ENCODE data around the gene SYT17. TPM values are rescaled to one million over a fixed set of nuclear protein-coding genes. Genes with fewer than 3 reads are reported as not detected.

Gene SYT17
- total RNA-seq, 1 experiment from 2014 or later = 4.2 TPM

DNA sequence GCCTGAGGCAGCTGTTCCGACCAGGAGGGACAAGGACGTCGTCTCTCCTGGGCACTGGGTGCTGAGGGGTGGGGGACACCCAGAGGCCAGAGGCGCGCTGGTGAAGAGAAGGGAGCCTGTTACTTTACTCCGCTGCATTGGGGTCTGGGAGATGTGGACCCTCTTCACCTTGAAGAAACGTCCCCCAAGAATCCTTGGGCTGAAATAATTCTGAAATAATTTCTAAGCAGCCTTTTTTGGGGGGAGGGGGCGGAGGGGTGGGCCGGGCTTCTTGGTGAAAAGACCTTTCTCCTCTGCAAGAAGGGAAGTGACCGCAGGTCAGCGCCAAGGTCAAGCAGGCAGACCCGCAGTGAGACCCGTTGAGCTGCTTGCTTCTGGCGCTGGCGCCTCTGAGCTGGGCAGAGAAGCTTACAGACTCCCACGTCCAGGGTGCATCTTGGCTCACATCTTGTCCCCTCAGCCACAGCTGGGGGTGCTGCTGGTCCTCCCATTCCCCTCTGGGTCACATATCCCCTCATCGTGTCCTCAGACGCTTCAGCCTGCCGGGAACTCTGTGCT, 1.1 kb downstream of the SYT17 start:
- peak overlapping the region; percentile 62 for H3K4me3 Mint-ChIP-seq (ENCODE audit: unreplicated experiment)
- no TSS peak for BruUV-seq (replicated peaks)
- H3K4me1 Mint-ChIP-seq (ENCODE audit: low read depth, unreplicated experiment) = no peaks in the 10 kb centered on the region
- no peaks in the 10 kb centered on the region for H3K36me3 ChIP-seq (ENCODE audit: control insufficient read depth, insufficient read depth, low read length)
- no peaks in the 10 kb centered on the region for H3K9me3 ChIP-seq
- H3K27ac Mint-ChIP-seq (ENCODE audit: unreplicated experiment) = no peak overlapping the region
- no peaks in the 10 kb centered on the region for H3K27me3 ChIP-seq (replicated peaks; ENCODE audit: control insufficient read depth, insufficient read depth, low read length)
- peaks cover 27% of the 10 kb centered on the region for H3K4me1 ChIP-seq
- no peaks in the 10 kb centered on the region for H3K27me3 Mint-ChIP-seq (ENCODE audit: insufficient read depth, unreplicated experiment)
- ChIA-PET POLR2A (no interaction called here), CTCF (interaction anchor here (1.5 kb wide), 1 partner anchor 11 kb away, joined by 4 read pairs; no protein-coding TSS in a partner anchor)
- intact Hi-C loops (cut with micrococcal nuclease; ENCODE audit: unreplicated experiment) = loop anchor here (5.0 kb wide), 1 partner anchor 47 kb away; no protein-coding TSS in a partner anchor
- no peaks in the 10 kb centered on the region for H3K9me3 Mint-ChIP-seq (ENCODE audit: unreplicated experiment)
- no peak for DNase-seq
- TF ChIP-seq, protein P1, sequence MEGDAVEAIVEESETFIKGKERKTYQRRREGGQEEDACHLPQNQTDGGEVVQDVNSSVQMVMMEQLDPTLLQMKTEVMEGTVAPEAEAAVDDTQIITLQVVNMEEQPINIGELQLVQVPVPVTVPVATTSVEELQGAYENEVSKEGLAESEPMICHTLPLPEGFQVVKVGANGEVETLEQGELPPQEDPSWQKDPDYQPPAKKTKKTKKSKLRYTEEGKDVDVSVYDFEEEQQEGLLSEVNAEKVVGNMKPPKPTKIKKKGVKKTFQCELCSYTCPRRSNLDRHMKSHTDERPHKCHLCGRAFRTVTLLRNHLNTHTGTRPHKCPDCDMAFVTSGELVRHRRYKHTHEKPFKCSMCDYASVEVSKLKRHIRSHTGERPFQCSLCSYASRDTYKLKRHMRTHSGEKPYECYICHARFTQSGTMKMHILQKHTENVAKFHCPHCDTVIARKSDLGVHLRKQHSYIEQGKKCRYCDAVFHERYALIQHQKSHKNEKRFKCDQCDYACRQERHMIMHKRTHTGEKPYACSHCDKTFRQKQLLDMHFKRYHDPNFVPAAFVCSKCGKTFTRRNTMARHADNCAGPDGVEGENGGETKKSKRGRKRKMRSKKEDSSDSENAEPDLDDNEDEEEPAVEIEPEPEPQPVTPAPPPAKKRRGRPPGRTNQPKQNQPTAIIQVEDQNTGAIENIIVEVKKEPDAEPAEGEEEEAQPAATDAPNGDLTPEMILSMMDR (IDR thresholded peaks at IDR 0.05; ENCODE audit: insufficient read depth in 1 of 2, low read depth in 1 of 2, low read length in 1 of 2, severe bottlenecking in 1 of 2, unreplicated experiment in 1 of 2) = no peak
- no peaks in the 10 kb centered on the region for H3K36me3 Mint-ChIP-seq (ENCODE audit: insufficient read depth, unreplicated experiment)
- H3K4me3 ChIP-seq (ENCODE audit: low read depth, low read length) = peak overlapping the region; percentile 84

DNA sequence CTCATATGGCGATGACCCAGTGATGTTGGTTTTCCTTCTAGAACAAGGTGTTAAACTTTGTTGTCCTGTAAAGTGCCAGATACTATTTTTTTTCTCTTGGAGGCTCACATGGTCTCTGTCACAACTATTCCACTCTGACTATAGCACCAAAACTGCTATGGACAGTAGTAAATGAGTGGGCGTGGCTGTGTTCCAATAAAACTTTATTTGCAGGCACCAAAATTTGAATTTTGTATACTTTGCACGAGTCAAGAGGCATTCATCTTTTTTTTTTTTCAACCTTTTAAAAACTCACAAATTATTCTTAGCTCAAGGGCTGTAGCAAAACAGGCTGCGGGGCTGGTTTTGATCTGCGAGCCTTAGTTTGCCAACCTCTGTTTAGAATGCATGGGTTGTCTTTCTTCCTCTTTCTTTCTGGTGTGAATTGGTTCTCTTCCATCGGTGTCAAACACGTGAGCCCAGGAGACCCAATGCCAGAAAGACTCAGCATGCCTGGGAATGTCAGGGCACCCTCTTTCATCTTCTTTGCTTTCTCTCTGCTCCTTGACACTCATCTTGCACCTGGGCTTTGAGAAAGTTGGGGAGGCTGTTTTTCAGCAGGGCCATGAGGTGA, 2.1 kb downstream of the SYT17 start:
- Histone ChIP-seq H3K4me1 (peaks cover 18% of the 10 kb centered on the region), H3K4me3 (ENCODE audit: low read depth, low read length) (no peak overlapping the region), H3K9me3 (no peaks in the 10 kb centered on the region), H3K36me3 (ENCODE audit: control insufficient read depth, insufficient read depth, low read length) (no peaks in the 10 kb centered on the region), H3K27me3 (replicated peaks; ENCODE audit: control insufficient read depth, insufficient read depth, low read length) (no peaks in the 10 kb centered on the region)
- no peak for DNase-seq
- ChIA-PET CTCF (no interaction called here), POLR2A (no interaction called here)
- Mint-ChIP-seq H3K9me3 (ENCODE audit: unreplicated experiment) (no peaks in the 10 kb centered on the region), H3K4me1 (ENCODE audit: low read depth, unreplicated experiment) (no peaks in the 10 kb centered on the region), H3K27ac (ENCODE audit: unreplicated experiment) (no peak overlapping the region), H3K4me3 (ENCODE audit: unreplicated experiment) (no peak overlapping the region), H3K36me3 (ENCODE audit: insufficient read depth, unreplicated experiment) (no peaks in the 10 kb centered on the region), H3K27me3 (ENCODE audit: insufficient read depth, unreplicated experiment) (no peaks in the 10 kb centered on the region)
- TF ChIP-seq, protein P1 (IDR thresholded peaks at IDR 0.05; ENCODE audit: insufficient read depth in 1 of 2, low read depth in 1 of 2, low read length in 1 of 2, severe bottlenecking in 1 of 2, unreplicated experiment in 1 of 2) = no peak
- intact Hi-C loops (cut with micrococcal nuclease; ENCODE audit: unreplicated experiment) = no loop called here
- no TSS peak for BruUV-seq (replicated peaks)

DNA sequence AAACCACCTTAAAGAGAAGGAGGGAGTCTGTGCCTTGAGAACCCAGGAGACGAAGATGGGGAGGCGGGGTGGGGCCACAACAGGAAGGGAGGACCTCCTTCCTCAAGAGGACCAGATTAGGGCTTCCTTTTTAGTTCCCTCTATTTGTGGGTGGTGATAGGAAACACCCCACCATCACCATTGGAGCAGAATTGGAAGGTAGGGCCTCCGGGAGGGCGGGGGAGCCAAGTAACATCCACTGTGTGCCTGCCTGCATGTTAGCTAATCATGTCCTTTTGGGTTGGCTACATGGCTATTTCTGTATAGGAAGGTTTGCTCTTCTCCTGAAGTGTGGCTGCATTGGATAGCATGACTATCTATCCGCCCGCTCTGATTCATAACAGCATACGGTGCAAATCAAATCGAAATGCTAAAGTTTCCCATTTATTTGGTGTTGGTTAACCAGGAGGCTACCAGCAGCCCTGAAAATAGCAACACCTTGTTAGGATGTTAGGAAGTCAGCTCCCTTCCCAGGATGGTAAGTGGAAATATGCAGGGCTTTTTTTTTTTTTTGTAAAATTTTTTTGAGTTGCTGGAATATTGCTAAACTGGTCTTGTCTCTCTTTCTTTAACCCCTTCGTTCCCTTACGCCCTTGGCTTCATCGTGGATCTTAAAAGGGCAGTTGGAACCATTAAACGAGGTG, 4.2 kb downstream of the SYT17 start:
- no peak for DNase-seq
- POLR2A ChIA-PET = interaction anchor here (0.6 kb wide), 1 partner anchor 1770 kb away, joined by 5 read pairs; no protein-coding TSS in a partner anchor
- Mint-ChIP-seq H3K9me3 (ENCODE audit: unreplicated experiment) (no peaks in the 10 kb centered on the region), H3K27me3 (ENCODE audit: insufficient read depth, unreplicated experiment) (no peaks in the 10 kb centered on the region), H3K4me3 (ENCODE audit: unreplicated experiment) (no peak overlapping the region), H3K4me1 (ENCODE audit: low read depth, unreplicated experiment) (no peaks in the 10 kb centered on the region), H3K36me3 (ENCODE audit: insufficient read depth, unreplicated experiment) (no peaks in the 10 kb centered on the region), H3K27ac (ENCODE audit: unreplicated experiment) (no peak overlapping the region)
- no peak overlapping the region for H3K4me3 ChIP-seq (ENCODE audit: low read depth, low read length)
- no peaks in the 10 kb centered on the region for H3K9me3 ChIP-seq
- no peaks in the 10 kb centered on the region for H3K36me3 ChIP-seq (ENCODE audit: control insufficient read depth, insufficient read depth, low read length)
- intact Hi-C loops (cut with micrococcal nuclease; ENCODE audit: unreplicated experiment) = no loop called here
- TF ChIP-seq, protein P1 (IDR thresholded peaks at IDR 0.05; ENCODE audit: insufficient read depth in 1 of 2, low read depth in 1 of 2, low read length in 1 of 2, severe bottlenecking in 1 of 2, unreplicated experiment in 1 of 2) = no peak
- CTCF ChIA-PET = no interaction called here
- no peaks in the 10 kb centered on the region; the same call in 1 of the 2 replicates for H3K4me1 ChIP-seq
- no peaks in the 10 kb centered on the region for H3K27me3 ChIP-seq (replicated peaks; ENCODE audit: control insufficient read depth, insufficient read depth, low read length)
- BruUV-seq (replicated peaks) = no TSS peak
